GM19193 (cell line): ENCODE results near the gene CYP20A1.

Experiments
- POLR2A ChIP-seq: IDR thresholded peaks from 4 replicates; pipeline ENCODE4 v1.6.1; 2011; ENCODE audit not compliant: insufficient read depth, insufficient read length; ENCODE audit errors: extremely low read depth

Gene CYP20A1

GRCh38 chr2:203261326-203262159 is 22.7 kb downstream of the CYP20A1 start:
- no peak for TF ChIP-seq POLR2A

- TF ChIP-seq POLR2A: no peak
These were observed 40.5 kb downstream of the CYP20A1 start for GRCh38 chr2:203279288-203279687.

DNA sequence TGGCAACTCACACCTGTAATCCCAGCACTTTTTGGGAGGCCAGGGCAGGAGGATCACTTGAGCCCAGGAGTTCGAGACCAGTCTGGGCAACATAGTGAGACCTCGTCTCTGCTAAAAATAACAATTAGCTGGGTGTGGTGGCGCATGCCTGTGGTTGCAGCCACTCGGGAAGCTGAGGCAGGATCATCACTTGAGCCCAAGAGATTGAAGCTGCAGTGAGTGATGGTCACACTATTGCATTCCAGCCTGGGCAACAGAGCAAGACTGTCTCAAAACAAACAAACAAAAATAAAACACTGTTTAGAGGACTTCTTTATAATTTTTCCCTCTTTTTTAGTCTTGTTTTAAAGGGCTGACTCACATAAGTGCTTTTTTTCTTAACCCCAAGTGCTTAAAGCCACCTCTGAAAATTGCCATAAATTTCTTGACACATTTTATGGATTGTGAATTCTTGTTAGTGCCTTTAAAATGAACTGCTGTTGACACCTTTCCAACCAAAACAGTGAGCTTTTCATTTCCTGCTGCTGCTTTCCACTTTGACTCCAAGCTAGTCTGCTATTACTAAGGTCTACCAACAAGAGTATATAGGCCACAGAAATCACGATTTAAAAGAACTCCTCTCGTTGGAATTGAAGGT is 41.7 kb downstream of the CYP20A1 start:
- TF ChIP-seq POLR2A: no peak

GRCh38 chr2:203282101-203282500 is 43.3 kb downstream of the CYP20A1 start:
- no peak for TF ChIP-seq POLR2A

- TF ChIP-seq POLR2A: no peak
These were observed 47.7 kb downstream of the CYP20A1 start for GRCh38 chr2:203286532-203286931.

GRCh38 chr2:203301667-203302066 is 62.8 kb downstream of the CYP20A1 start:
- TF ChIP-seq POLR2A: no peak

DNA sequence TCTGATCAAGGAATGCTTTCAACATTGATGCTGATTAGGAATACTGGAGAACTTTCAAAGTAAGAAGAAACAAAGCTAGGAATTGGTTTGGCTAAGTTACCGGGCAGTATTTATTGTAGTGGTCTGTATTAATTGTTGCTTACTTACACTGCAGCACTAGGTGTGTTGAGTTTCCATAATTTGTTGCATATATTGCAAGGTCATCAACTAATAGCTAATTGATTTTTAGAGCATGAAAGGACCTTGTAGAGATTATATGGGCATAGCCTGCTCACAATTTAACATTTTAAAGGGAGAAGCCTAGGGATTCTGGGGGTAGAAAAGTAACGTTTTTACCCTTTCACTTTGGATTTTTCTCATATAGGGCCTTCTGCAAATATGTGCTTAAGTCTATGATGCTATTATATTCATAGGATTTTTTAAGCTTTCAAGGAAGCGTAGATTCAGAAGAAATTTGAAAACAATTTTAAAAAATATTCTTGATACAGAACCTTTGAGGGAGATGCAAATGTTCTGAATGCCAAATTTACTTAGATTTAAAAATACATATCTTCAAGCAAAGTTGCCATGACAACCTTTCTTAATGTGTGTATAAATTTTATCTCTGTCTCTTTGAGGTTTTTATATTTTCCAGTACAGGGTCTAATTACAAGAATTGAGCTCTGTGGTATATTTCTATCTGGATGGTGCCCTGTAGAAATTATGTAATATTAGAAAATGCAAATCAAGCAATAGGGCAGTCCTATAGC is 72.0 kb downstream of the CYP20A1 start:
- no peak for TF ChIP-seq POLR2A

DNA sequence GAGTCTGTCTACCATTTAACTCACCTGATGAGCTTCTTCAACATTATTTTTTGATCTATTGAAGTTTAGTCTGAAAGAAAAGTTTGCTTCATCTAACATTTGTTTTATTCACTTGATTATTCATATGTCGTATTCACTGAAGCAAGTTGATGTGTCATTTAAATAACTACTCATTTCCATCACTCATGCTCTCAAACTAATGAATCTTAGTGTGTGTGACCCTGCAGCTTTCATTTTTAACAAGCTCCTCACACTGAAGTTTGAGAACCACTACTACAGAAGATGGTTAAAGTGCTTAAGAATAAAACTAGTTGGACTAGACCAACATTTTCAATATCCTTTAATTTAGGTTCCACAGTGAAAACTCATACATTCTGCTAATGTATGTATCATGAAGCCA is 87.5 kb downstream of the CYP20A1 start:
- TF ChIP-seq POLR2A: no peak

GRCh38 chr2:203327582-203327900 is 88.7 kb downstream of the CYP20A1 start:
- TF ChIP-seq POLR2A: no peak

DNA sequence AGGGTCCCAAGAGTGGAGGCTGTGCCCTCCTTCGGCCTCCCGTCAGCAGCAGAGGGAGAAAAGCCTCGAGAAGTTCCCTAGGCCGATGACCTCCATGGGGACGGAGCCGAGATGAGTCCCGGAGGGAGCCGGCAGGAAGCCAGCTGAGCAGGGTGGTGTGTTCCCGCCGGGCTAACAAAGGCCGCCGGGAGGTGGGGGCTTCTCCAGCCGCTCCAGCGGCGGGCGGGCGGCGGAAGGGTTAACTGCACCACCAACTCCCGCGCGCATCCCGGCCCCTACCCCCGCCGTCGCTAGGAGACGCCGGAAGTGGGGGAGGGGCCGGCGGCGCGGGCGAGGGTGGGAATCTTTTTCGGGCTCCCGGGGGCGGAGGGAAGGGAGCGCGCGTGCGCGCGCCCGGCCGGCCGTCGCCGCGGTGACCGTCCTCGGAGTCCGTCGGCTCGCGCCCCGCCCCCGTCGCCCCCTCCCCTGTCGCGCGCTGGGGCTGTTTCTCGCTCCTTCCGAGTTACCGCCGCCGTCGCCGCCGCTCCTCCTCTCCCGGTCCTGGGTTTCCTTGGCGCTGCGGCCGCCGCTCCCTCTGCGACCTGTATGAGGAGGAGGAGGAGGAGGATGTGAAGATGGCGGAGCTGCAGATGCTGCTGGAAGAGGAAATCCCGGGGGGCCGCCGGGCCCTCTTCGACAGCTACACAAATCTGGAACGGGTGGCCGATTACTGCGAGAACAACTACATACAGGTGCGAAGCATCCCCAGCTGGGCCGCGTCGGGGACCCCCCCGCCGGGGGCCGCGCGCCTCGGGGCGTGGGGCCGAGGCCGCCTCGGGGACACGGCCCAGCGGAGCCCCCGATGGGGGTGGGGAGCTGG is 89.3 kb downstream of the CYP20A1 start, which contains the start of gene ABI2:
ABI2 (plus strand) TSS at position 494 of the 859 bp plus-strand sequence; CDS start at position 615, 121 bp downstream.
- TF ChIP-seq POLR2A: peak; percentile 40

- no peak for TF ChIP-seq POLR2A
These were observed 90.1 kb downstream of the CYP20A1 start for GRCh38 chr2:203328760-203329540.

DNA sequence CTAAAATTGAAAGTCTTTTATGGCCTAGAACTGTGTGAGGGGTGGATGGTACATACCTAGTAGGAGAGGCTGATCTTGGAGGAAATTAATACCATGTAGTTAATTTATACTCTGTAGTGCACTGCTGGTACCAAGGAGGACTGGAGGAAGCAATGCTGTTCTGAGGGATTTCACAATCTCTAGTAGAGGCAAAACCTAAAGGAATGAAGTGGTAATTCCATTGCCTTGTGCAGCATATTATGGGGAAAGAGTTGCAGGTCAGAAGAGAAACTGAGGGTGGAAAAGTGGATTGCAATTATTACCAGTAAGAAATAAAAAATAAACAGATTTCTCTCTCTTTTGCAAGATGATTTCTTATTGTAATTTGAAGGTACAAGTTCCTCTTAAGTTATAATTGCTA is 91.6 kb downstream of the CYP20A1 start:
- no peak for TF ChIP-seq POLR2A

DNA sequence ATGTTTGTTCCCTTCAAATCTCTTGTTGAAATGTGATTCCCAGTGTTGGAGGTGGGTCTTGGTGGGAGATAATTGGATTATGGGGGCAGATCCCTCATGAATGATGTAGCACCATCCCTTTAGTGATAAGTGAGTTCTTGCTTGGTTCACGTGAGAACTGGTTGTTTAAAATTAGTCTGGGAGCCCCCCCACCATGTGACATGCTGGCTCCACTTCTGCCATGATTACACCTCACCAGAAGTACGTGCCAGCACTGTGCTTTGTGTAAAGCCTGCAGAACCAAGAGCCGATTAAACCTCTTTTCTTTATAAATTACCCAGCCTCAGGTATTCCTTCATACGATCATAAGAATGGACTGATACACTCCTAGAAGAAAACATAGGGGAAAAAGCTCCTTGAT is 99.5 kb downstream of the CYP20A1 start:
- no peak for TF ChIP-seq POLR2A
